GM18861 (cell line): ENCODE measurements around the gene SUGP2.
"Not testable (repeated sequence)": the region's sequence is repeated elsewhere in the genome, so short reads cannot be mapped to it uniquely, and the experiment has no call there.

Source experiments
- ATAC-seq: cut with Tn5 transposase; IDR thresholded peaks from one replicate; pipeline ENCODE4 v1.9.1; 2021; ENCODE audit not compliant: unreplicated experiment

Gene SUGP2

GRCh38 chr19:19033176-19033425 is 216 bp downstream of the SUGP2 start:
- peak; percentile 17 for ATAC-seq

GRCh38 chr19:19032420-19033175 is 719 bp downstream of the SUGP2 start:
- peak; percentile 49 for ATAC-seq

DNA sequence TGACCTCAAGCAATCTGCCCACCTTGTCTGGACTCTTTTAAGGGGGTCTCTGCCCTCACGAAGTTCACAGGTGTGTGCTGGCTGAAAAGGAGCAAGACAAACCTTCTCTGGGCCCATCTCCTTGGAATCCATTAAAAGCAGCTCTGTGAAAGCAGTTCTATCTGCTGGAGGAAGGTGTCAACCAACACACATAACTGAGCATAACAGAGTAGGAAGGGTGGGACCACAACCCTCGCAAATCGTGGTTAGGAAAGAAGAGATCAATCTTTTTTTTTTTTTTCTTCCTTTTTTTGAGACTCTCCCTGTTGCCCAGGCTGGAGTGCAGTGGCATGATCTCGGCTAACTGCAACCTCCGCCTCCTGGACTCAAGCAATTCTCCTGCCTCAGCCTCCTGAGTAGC is 1.4 kb downstream of the SUGP2 start:
- no peak for ATAC-seq

DNA sequence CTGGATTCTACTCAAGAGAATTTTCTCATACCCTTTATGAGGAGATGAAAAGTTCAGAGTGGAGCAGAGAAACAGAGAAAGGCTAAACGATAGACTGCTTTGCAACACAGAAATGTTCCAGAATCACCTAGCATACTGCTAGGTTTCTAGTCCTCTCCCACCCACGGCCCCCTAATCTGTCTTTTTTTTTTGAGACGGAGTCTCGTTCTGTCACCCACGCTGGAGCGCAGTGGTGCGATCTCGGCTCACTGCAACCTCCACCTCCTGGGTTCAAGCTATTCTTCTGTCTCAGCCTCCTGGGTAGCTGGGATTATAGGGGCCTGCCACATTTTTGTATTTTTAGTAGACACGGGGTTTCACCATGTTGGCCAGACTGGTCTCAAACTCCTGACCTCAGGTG is 4.8 kb downstream of the SUGP2 start:
- no peak for ATAC-seq

- no peak for ATAC-seq
Observed at GRCh38 chr19:19027228-19027627, 6.1 kb downstream of the SUGP2 start.

DNA sequence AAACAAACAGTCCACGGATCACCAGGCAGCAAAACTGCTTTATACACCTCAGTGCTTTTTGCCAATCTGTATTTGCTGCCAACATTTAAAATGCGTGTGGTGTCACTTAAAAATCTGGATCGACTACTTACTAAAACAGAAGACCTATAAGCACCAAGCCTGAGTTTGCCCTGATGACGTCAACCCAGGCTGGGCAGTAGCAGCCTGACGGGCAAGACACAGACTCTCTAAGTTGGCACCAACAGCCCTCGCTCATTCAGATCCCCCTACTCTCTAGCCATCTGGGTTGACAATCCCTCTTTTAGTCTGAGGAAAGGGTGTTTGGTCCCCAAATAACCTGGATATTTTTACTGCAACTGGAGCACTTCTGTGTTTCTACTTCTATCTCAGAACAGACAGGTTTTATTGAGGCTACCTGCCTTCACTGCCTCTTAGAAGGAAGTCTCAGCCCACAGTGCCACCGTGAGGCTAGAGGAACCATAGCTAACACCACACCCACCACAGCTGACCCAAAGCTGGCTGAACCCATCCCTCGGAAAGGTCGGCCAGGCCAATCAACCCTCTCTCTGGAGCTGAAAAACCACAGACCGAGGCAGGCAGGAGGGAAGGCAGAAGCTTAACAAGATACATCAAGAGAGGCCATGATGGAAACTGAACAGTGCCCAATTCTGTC is 6.9 kb downstream of the SUGP2 start:
- ATAC-seq = no peak

- no peak for ATAC-seq
Observed at GRCh38 chr19:19025861-19026260, 7.5 kb downstream of the SUGP2 start.

- not testable (repeated sequence) for ATAC-seq
Observed at GRCh38 chr19:19023376-19023775, 9.9 kb downstream of the SUGP2 start.

GRCh38 chr19:19022380-19022961 is 10.8 kb downstream of the SUGP2 start:
- no peak for ATAC-seq

GRCh38 chr19:19021115-19021514 is 12.2 kb downstream of the SUGP2 start:
- no peak for ATAC-seq

DNA sequence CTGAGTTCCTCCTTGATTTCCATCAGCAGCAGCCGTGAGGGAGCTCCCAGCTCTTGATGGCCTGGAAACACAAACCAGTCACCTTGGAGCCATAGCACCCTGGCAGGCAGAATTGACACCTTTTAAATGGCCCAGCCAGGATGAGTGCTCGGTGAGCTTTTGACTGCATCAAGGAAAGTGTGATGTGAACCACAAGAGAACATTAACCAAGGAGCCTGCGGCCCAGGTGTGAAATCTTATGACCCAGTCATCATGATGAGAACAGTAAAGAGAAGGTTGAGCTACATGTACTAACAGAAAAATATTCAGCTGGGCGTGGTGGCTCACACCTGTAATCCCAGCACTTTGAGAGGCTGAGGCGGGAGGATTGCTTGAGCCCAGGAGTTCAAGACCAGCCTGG is 22.8 kb downstream of the SUGP2 start:
- ATAC-seq = no peak

DNA sequence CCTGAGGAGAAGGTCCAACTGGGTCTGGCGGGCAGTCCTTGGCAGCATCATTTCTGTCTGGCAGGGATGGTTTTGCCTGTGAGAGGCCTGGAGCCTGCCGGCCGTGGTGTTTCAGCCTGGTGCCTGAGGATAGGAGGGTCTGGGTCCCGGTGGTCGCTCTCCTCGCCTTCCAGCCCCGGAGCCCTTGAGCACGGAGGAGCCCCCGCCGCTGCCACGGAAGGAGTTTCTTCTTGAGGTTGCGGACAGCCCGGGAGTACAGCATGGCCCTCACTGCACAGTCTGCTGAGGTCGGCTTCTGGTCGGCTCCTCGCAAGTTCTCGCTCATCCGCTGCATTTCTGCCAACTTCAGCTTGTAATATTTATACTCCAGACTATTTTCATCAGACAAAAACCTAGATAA is 23.4 kb downstream of the SUGP2 start:
- ATAC-seq = no peak

DNA sequence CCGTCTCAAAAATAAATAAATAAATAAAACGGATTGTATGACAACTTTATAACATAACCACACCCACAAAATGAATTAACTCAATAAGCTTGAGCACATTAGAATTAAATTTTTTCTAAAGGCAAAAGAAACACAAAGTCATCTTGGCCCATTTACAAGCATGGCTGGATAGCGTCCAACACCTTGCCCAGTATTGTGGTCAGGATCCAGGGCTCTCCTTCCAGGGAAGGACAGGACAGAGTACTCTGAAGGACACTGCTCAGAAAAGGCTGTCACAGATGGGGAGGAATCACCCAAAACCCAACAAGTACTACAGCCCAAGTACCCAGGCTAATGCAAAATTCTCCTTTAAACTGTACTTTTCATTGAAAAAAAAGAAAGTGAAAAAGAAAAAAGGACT is 27.1 kb downstream of the SUGP2 start:
- ATAC-seq = no peak

DNA sequence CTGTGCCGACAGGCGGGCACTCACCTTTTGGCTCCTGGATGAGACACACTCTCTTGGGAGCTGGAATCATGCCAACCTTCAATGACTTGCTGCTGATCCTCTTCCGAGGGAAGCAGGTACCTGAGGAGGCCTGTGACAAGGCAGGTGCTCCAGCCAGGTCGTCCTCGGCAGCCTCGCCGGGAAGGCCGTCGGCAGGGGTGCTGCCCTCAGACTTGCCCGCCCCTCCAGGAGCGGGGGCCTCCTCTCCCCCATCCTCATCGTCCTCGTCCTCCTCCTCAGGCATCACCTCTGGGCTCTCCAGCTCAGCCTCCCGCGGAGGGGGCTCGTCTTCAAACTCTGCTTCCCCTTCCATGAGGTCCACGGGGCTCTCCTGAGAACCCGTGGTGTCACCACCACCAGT is 29.2 kb downstream of the SUGP2 start:
- no peak for ATAC-seq

- ATAC-seq = no peak
Observed at GRCh38 chr19:18999896-19000620, 33.3 kb downstream of the SUGP2 start.

GRCh38 chr19:18999016-18999758 is 34.1 kb downstream of the SUGP2 start:
- ATAC-seq = no peak

GRCh38 chr19:18998276-18998675 is 35.0 kb downstream of the SUGP2 start:
- no peak for ATAC-seq

DNA sequence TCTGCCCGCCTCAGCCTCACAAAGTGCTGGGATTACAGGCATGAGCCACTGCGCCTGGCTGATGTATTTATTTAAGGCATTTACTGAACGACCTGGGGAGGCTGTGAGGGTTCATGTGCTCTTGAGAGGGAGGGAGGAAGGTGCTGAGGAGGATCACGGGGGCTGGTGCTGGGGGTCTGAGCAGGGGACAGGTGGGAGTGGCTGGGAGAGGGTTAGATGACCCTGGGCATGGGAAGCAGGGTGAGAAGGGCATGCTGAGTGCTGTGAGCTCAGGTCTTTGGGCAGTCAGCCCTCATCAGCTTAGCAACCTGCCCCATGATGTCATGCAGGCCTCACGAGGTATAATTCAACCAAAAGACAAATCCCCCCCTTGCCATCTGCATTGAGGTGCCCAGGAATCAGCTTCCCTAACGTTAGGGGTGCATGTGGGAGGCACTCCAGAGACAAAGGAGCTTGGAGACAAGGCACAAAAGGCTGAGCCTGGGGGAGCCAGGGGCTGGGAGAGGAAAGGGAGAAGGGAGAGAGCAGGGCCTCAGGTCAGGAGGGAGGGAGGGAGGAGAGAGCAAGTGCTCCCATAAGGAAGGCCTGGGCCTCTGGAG is 36.4 kb downstream of the SUGP2 start:
- ATAC-seq = no peak

DNA sequence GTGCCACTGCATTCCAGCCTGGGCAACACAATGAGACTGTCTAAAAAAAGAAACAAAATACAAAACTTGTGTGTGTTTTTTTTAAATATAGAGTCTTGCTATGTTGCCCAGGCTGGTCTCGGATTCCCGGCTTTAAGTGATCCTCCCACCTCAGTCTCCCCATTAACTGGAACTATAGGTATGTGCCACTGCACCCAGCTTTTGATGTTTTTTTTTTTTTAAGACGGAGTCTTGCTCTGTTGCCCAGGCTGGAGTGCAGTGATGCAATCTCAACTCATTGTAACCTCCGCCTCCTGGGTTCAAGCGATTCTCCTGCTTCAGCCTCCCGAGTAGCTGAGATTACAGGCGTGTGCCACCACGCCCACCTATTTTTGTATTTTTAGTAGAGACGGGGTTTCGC is 37.0 kb downstream of the SUGP2 start:
- no peak for ATAC-seq

- no peak for ATAC-seq
Observed at GRCh38 chr19:18995804-18996241, 37.5 kb downstream of the SUGP2 start.

- no peak for ATAC-seq
Observed at GRCh38 chr19:18993115-18993514, 40.2 kb downstream of the SUGP2 start.
